GM19467 (cell line): ENCODE data around the gene LDLRAD4.
A peak's percentile ranks its signal among the peaks of the same experiment; 100 is the strongest.
"Not testable (repeated sequence)": the region's sequence is repeated elsewhere in the genome, so short reads cannot be mapped to it uniquely, and the experiment has no call there.

Source experiments
- ATAC-seq: cut with Tn5 transposase; IDR thresholded peaks from one replicate; pipeline ENCODE4 v1.9.1; 2021; ENCODE audit warnings: mild to moderate bottlenecking, moderate library complexity; ENCODE audit not compliant: unreplicated experiment

Gene LDLRAD4

DNA sequence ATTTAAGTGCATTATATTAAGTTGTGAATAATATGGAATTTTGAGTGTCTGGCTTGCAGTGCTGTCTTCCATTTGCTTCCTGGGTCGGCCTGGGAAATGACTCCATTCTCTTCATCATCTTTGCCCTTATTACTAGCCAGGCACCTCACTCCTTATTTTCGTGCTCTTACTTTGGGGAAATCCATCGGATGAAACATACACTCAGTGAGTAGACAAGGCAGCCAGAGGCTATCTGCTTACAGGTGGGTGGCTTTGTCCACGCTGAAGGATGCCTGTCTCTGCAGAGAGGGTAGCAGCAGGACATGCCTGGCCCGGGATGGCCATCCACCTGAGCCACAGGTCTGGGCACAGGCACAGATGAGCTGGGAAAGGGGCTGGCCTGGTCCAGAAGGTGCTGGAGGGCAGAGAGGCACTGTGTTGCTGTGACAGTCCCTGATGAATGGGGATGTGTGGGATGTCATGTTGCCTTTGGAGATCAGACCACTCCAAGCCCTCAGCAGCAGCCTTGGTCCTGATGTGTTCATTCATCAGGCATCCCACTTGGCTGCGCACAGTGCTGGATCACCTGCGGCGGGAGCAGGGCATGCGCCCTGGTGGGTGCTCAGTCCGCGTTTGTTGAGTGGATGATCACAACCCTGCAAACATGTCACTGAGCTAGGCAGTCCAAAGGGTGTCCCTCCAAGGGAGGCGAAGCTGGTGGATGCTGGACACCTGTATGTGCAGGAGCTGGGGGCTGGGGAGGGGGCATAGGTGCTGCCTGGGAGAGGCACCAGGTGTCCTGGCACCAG is 236.0 kb downstream of the LDLRAD4 start:
- no peak for ATAC-seq

DNA sequence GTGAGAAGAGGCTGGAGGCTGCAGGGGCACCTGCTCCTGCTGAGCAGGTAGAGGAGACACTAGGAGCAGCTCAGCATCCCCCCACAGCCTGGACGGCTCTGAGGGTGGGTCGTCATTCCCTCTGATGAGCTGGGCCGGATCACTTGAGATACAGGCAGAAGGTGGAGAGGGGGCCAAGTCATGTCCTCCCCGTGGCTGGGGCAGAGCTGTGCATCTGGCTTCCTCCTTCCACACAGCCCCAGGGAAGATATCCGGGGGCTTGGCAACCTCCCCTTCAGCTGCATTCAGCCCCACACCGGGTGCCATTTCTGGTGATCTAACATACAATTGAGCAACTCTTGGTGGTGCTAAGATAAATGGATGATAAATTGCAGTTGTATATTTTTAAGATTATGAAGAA is 236.9 kb downstream of the LDLRAD4 start:
- ATAC-seq = no peak

DNA sequence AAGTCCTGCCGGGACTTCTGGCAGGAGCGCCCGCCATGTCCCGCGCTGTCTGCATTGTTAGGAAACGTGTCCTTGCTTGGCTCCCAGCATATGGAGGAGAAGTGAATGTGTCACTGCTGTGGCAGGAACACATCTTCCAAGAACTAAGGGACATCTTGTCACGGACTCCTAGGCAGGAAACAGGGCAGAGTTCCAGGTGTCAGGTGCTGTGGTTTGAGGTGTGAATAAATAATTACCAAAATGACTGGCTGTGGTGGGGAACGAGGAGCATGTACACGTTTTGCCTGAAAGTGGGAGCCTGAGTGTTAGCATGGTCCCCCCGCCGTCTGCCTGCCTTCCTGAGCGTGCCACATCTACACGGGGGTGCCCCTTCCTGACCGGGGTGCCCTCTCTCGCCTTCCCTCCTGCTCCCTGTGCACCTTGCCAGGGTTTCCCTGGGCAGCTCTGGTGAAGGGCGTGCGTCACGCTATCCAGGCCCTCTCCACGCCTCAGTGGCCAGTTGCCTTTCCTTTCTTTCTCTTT is 237.5 kb downstream of the LDLRAD4 start:
- no peak for ATAC-seq

DNA sequence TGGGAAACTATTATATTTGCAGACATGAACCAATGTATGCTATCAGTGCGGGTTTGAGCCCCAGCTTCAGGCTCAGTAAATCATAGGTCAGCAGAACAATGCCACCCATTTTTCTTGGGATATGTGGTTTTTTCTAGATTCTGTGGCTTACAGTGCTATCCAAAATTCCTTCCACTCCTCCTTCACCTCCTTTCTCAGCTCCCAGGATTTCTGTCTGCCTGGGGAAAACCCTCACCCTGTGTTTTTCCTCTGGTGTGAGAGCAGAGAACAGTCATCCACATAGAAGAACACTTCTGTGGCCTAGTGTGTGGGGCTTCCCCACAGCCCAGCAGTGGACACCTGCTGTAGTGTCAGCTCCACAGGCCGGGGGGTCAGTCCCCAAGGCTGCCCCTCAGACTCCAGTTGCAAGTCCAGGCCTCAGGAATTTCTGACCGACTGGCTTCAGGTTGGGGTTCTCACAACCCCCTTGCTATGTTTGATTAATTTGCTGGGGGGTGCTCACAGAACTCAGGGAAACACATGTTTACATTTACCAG is 238.2 kb downstream of the LDLRAD4 start:
- ATAC-seq = no peak

DNA sequence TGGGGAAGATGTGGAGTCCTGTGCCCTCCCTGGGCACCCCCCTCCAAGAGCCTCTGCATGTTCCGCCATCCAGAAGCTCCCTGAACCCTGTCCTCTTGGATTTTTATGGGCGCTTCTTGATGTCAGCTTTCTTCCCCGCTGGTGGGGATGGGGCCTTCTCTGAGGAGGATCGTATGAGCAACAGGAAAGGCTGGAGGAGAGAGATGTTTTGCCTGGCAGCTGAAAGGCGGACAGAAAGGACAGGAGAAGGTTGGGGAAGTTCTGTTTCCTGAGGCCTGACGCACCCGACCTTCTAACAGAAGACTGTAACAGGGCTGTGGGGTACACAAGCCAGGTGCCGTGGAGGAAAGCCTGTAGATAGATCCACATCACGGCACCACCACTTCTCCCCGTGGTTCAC is 238.8 kb downstream of the LDLRAD4 start:
- no peak for ATAC-seq

DNA sequence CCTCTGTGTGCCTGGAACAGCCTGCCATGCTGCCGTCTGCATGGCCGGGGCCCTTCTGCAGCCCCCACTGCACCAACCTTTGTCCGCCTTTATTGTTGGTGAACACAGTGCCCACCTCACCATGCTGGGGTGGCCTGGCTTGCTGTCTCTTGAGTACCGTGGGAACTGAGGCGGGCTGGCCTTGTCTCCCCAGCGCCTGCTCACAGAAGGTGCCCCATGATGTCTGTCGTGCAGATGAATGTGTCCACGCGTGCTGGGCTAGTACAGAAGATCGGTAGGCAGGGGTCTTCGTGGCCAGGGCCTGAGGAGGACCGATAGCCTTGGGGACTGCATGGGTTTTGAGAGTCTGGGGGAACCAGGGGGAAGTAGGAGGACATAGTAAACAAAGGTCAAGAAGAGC is 242.4 kb downstream of the LDLRAD4 start:
- no peak for ATAC-seq

DNA sequence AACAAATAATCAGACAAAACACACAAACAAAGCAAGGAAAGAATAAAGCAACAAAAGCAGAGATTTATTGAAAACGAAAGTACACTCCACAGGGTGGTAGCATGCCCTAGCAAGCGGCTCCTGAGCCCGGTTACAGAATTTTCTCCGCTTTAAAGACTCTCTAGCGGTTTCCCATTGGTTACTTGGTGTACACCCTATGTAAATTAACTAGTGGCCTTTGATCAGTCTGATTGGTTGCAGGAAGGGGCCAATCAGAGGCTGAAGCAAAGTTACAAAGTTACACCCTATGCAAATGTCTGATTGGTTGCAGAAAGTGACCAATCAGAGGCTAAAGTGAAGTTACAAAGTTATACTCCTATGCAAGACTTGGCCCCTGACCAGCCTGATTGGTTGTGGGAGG is 242.9 kb downstream of the LDLRAD4 start:
- no peak for ATAC-seq

DNA sequence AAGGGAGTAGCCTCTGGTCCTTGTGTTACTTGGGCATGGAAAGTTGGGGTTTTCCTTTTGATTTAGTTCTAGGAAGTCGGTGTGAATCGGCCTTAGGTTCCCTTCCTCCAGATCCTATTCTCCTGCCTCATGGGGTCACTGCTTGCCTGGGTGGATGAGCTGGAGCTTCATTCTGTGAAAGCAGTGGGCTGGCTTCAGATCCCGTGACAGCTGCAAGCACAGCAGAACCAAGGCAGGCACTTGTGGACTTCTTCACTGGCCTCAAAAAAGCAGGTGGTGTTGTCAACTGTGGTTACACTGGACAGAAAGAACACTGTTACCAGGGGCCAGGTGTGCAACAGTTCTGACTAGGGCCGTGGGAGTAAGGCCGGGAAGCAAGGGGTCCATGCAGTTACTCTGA is 243.4 kb downstream of the LDLRAD4 start:
- no peak for ATAC-seq

DNA sequence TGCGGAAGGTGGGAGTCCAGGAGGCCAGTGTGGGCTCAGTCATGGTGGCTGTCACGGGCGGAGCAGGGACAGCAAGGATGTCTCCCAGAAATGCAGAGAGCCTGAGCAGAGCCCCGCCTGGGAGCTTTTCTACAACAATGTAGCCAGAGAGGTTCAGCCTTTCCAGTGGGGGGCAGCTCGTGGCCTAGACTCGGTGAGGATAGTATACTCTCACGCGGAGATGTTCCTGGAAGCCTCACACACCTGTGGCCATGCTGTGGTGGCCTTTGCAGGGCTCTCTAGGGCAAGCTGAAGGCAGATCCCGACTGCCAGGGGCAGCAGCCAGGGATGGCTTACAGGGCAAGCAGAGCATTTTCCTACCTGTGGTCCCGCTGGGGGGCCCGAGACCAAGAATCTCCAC is 244.1 kb downstream of the LDLRAD4 start:
- no peak for ATAC-seq

DNA sequence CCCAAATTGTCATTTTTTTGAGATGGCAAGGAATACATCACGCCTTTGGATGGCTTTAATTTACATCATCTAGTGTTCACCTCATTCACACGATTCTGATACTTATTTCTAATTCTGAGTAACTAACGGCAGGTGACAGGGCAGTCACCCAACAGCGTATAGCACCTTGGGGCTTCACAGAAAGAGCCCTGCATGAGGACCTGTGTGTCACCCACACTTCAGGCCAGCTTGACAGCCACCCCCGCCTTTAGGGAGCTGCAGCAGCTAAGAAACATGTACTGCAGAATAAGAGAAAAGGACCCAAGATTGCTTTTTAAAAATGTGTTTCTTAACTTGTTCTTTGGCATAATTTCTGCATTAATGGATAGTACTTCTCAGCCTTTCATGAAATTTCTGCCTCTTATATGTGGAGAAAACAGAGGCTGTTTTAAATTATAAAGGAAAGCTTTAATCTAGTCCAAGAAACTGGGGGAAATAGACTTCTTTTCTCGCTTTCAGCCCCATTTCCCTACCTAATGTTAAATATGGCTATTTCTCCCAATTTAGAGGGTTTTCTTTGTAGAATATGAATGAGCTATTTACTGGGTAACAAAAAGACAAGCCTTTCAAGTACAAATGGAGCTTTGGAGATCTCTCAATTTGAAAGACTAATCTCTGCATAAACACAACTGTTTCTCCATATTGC is 245.1 kb downstream of the LDLRAD4 start:
- no peak for ATAC-seq

DNA sequence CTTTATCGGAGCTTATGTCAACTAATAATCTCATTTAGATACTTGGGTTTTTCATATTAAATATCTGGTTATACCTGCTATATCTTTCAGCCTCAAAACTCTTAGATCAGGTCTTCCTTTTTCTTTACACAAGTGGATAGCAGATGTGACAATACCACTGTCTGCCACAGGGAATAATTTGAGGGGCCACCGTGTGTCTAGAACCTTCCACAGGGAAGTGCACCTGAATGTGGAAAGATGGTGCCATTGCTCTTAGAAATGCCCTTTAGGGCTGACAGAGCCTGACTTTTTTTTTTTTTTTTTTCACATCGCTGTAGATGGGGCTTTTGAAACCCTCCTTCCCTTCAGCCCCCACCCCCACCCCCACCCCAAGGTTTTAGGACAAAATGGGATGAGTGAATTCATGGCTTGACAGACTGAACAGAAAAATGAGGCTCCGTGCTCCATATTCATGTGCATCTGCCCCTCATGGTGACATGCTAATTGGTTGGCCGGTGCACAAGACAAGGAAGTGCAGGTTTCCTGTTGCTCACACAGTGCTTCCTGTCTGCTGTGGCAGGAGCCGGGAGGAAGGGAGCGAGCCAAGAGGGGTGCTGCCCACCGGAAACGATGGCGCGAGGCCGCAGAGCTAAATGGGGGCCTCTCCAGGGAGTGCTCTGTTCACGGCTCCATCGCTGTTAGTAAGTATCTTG is 246.0 kb downstream of the LDLRAD4 start:
- peak; percentile 97 for ATAC-seq

DNA sequence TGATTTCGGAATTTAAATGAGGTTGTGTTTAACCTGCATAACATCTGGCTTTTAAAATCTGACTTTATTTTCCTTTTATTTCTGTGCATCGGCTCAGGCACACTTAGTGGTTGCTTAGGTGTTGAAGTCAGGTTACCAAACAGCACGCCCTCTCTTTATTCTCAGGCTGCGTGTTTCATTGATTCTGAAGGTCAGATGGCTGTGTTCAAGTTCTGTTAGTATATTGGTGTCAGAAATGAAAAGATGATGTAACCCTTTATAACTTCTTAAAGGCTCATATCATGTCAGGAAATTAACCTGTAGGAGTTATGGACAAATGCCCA is 246.5 kb downstream of the LDLRAD4 start:
- peak; percentile 21 for ATAC-seq

DNA sequence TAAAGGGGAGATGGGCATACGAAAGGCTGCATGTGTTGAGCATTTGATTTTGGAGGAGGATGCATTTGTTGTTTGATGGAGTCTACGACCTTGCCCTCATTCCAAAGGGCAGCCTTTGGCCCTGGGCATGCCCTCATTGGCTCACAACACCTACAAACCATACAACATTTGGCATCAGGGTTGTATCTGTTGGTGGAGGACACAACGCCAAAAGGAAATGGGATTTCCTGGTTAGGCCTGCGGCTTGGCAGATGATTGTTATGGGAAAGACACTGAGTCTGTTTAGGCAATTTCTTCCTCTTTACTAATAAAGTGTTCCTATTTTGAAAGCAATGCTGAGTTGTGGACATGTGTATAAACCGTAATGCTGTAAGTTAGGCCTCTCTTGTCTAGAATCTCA is 246.9 kb downstream of the LDLRAD4 start:
- no peak for ATAC-seq

DNA sequence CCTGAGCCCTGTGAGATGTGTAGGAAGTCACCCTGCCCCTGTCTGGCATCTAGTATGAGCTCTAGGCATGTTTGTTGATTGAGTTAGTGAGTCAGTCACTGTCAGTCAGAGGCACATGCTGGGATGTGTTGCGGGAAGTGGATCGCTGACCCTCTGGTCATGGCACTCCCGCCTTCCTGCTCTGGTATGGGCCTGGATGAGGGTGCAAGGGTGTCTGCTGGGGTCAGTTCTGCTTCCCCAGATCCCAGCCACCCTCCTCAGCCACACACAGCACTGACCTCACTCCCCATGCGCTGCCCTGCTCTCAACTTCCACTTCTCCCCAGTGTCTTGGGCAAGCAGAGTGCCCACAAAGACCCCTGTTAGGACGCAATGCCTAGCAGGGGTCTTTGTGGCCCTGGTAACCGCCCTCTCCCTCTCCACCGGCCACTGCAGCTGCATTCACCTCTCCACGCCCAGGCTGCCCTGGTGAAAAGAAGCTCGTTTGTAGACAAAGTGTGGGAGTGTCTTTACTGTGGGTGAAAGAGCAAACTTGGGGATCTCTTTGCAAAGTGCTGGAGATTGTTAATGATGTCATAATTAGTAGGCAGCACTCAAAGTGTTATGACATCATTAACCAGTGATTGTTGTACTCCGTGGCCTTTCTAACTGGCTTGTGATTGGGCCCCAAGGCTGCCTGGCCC is 252.1 kb downstream of the LDLRAD4 start:
- ATAC-seq = no peak

DNA sequence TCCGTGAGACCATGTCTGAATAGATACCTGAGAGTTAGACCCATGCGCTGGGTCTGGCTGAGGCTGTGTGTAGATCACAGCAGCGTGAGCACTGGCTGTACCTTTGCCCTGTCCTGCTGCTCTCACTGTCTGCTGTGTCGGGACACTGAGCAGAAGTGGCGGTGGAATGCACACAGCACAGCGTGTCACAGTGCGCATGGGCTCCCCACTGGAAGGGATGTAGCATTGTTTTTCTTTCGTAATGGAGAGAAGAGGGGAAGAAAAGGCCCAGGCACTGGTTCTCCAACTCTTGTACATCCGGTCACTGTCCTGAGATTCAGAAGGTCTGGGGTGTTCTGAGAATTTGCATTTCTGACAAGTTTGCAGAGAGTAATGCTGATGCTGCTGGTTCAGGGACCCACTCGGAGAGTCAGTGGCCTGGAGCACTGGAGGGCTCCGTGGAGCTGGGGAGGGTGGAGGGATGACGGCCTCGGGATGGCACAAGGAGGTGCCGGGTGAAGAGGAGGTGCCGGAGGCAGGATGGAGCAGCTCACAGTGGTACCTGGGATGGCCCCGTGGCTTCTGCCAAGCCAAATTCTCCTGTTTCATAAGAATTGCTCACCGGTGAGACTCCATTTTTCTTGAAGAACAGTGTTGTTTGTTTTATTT is 252.8 kb downstream of the LDLRAD4 start:
- ATAC-seq = no peak

DNA sequence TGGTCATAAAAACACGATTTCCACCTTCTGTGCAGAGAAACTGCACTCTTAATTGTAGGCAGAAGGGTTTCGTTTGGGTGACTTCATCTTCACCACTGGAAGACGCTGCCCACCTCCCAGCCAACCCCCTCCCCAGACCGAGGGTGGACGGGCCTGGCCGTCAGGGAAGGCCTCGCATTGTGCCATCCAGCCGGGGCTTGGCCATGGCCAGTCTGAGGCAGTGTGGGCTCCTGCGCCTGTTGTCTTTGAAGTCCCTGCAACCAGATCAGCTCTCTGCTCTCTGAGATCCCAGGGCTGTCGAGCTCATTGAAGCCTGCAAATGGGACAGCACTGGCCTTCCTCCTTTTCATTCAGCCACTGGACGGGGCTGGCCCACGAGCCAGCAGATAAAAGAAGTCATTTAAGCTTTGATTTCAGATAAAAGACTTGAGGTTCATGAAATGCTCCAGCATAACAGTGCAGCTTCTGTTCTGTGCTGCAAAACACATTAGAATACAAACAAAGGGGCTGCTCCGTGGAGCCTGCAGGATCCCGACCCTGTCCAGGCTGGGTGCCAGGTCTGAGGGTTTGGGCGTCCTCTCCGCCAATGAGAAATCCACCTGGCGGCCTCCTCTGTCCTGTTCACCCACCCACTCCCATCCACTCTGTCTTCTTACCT is 253.5 kb downstream of the LDLRAD4 start:
- no peak for ATAC-seq

DNA sequence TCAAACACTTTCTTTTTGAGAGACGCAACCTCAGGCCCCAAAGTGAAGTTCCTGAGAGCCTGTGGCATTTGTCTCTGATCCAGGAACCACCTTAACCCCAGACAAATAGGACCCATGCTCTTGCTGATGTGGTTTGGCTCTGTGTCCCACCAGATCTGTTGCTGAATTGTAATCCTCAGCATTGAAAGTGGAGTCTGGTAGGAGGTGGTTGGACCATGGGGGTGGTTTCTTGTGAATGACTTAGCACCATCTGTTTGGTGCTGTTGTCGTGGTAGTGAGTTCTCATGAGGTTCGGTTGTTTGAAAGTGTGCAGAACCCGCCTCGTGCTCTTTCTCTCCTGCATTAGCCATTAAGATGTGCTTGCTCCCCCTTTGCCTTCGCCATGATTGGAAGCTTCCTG is 255.2 kb downstream of the LDLRAD4 start:
- ATAC-seq = no peak

DNA sequence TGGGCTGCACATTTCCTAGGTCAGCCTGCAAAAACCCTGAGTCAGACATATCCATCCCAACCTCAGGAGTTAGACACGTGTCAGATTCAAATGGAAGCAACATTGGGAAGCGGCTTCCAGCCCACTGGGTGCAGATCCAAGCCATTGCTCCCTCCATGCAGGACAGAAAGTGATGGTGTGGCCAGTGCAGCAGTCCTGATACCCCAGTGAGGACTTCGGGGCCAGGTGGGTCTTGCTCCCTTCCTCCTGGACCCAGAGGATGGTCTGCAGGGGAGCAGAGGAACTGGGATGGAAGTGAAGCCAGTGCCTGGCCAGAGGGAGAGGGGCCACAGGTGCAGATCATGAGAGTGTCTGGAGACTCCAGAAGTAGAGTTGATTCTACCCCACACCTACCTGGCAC is 255.8 kb downstream of the LDLRAD4 start:
- no peak for ATAC-seq

DNA sequence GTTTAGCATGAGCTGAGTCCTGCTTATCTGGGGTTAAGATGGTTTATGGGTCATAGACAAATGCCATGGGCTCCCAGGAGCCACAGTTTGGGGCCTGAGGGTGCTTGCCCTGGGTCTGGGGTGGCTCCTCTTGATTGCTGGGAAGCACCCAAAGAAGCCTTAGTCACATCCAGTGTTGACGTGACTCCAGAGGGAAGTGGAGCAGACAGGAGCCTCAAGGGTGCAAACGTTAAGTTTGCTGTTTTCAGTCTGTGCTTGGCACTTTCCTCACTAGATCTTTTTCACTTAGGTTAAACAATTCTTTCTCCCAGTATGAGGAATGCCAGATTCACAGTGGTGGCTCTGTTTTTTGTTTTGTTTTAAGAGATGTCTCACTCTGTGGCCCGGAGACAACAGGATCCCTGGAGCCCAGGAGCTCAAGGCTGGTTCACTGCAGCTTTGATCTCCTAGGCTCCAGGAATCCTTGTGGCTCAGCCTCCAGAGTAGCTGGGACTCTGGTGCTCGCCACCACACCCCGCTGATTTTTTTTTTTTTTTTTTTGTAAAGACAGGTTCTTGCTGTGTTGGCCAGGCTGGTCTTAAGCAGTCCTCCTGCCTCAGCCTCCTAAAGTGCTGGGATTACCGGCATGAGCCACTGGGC is 256.5 kb downstream of the LDLRAD4 start:
- ATAC-seq = no peak

DNA sequence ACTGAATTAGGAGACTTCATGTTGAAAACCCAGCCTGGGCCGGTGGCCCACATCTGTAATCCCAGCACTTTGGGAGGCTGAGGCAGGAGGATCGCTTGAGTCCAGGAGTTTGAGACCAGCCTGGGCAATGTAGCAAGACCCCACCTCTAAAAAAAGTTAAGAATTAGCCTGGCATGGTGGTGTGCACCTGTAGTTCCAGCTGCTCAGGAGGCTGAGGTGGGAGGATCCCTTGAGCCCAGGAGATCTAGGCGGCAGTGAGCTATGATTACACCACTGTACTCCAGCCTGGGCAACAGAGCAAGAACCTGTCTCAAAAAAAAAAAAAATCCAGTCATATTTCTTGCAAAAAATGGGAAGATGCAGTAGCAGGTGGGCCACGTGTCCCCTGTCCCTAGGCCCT is 257.8 kb downstream of the LDLRAD4 start:
- ATAC-seq = not testable (repeated sequence)
